Prostate gland (tissue), 2 donors: ENCODE data around the gene CREB3. TPM values are rescaled to one million over a fixed set of nuclear protein-coding genes. Genes with fewer than 3 reads are reported as not detected.
A peak's percentile ranks its signal among the peaks of the same experiment; 100 is the strongest.

Experiments
- DNase-seq: peaks from one replicate; pipeline ENCODE4 v3.0.0-alpha.2; 2019; ENCODE audit warnings: low spot score
- H3K27ac ChIP-seq, 2 donors: fragments of 200-600 bp; sonication (generic); 2 replicates each; pipeline ENCODE4 v1.5.1; 2017 to 2019
- H3K27me3 ChIP-seq: fragments of 200-600 bp; sonication (generic); replicated peaks from 2 replicates; pipeline ENCODE4 v1.5.1; 2019; ENCODE audit not compliant: insufficient read depth
- H3K36me3 ChIP-seq, 2 donors: fragments of 200-600 bp; sonication (generic); 1 replicate in 1 of 2; 2 replicates in 1 of 2; pipeline versions ENCODE4 v1.5.1 to v1.8.1; 2017 to 2019
- H3K4me1 ChIP-seq: fragments of 200-600 bp; sonication (generic); replicated peaks from 2 replicates; pipeline ENCODE4 v1.5.1; 2019
- H3K4me3 ChIP-seq, 2 donors: fragments of 200-600 bp; sonication (generic); 2 replicates each; pipeline ENCODE4 v1.5.1; 2017 to 2019
- H3K9me3 ChIP-seq: fragments of 200-600 bp; sonication (generic); 2 replicates; pipeline ENCODE4 v1.5.1; 2017
- POLR2A ChIP-seq: fragments of 450-650 bp; IDR thresholded peaks from one replicate; pipeline ENCODE4 v1.6.1; 2016; ENCODE audit warnings: antibody characterized with exemption, mild to moderate bottlenecking
- POLR2AphosphoS5 ChIP-seq: sonication (generic); formaldehyde crosslinking; IDR thresholded peaks from one replicate; pipeline ENCODE4 v1.6.1; 2017; ENCODE audit warnings: antibody characterized with exemption
- WGBS: methylation state at CpG from one replicate; pipeline ENCODE4 v1.1.5; 2018; 5-methylcytosine and 5-hydroxymethylcytosine counted together
- intact Hi-C: fragments of 100-400 bp; cut with DNase I; formaldehyde crosslinking; loops from one replicate; pipeline ENCODE4 v1.14.2; 2022
- total RNA-seq, 2 donors: library from RNA; depleted of rRNA; stranded (reverse); fragments of >200 nt; gene quantifications; one replicate each; pipeline ENCODE4 v1.1.0, GENCODE V29; 2016
- TF ChIP-seq, protein P1 (sequence below), 4 experiments: fragments of 200-600 bp in 2 of 4; fragments of 450-650 bp in 2 of 4; sonication (generic) in 2 of 4; IDR thresholded peaks; 1 replicate in 3 of 4; 2 replicates in 1 of 4; pipeline ENCODE4 v1.5.1; 2016 to 2019; ENCODE audit warnings: antibody characterized with exemption in 4 of 4, mild to moderate bottlenecking in 2 of 4, moderate library complexity in 2 of 4

CREB3 gene
- total RNA-seq, 2 donors from 2014 or later: 60.9 to 120 TPM

- H3K9me3 ChIP-seq: no peaks in the 10 kb centered on the region
- H3K4me1 ChIP-seq: no peaks in the 10 kb centered on the region
- H3K27ac ChIP-seq: peak overlapping the region; percentile 83 to 93
- DNase-seq: peak; percentile 24
- peak overlapping the region; percentile 55 to 59 for H3K4me3 ChIP-seq
- peaks cover 0 to 6% of the 10 kb centered on the region in 2 donors for H3K36me3 ChIP-seq
- intact Hi-C loops: no loop called here
- under 1% methylated on average over 20 of the region's 20 CpGs for WGBS
- H3K27me3 ChIP-seq: no peaks in the 10 kb centered on the region
- no peak for TF ChIP-seq POLR2AphosphoS5
- TF ChIP-seq, protein P1, sequence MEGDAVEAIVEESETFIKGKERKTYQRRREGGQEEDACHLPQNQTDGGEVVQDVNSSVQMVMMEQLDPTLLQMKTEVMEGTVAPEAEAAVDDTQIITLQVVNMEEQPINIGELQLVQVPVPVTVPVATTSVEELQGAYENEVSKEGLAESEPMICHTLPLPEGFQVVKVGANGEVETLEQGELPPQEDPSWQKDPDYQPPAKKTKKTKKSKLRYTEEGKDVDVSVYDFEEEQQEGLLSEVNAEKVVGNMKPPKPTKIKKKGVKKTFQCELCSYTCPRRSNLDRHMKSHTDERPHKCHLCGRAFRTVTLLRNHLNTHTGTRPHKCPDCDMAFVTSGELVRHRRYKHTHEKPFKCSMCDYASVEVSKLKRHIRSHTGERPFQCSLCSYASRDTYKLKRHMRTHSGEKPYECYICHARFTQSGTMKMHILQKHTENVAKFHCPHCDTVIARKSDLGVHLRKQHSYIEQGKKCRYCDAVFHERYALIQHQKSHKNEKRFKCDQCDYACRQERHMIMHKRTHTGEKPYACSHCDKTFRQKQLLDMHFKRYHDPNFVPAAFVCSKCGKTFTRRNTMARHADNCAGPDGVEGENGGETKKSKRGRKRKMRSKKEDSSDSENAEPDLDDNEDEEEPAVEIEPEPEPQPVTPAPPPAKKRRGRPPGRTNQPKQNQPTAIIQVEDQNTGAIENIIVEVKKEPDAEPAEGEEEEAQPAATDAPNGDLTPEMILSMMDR (IDR thresholded peaks at IDR 0.05): no peak
- no peak for TF ChIP-seq POLR2A
Observed at GRCh38 chr9:35757226-35757891, 24.9 kb downstream of the CREB3 start.

- DNase-seq: no peak
- peak overlapping the region; percentile 83 to 93 for H3K27ac ChIP-seq
- peak overlapping the region in 1 of 2 donors; percentile 55 for H3K4me3 ChIP-seq
- no peak for TF ChIP-seq POLR2AphosphoS5
- TF ChIP-seq, protein P1 (IDR thresholded peaks at IDR 0.05): no peak
- no peak for TF ChIP-seq POLR2A
- no peaks in the 10 kb centered on the region for H3K27me3 ChIP-seq
- intact Hi-C loops: no loop called here
- no peaks in the 10 kb centered on the region for H3K9me3 ChIP-seq
- no peaks in the 10 kb centered on the region for H3K4me1 ChIP-seq
- peaks cover 0 to 3% of the 10 kb centered on the region in 2 donors for H3K36me3 ChIP-seq
Observed at GRCh38 chr9:35757892-35758275, 25.4 kb downstream of the CREB3 start.

DNA sequence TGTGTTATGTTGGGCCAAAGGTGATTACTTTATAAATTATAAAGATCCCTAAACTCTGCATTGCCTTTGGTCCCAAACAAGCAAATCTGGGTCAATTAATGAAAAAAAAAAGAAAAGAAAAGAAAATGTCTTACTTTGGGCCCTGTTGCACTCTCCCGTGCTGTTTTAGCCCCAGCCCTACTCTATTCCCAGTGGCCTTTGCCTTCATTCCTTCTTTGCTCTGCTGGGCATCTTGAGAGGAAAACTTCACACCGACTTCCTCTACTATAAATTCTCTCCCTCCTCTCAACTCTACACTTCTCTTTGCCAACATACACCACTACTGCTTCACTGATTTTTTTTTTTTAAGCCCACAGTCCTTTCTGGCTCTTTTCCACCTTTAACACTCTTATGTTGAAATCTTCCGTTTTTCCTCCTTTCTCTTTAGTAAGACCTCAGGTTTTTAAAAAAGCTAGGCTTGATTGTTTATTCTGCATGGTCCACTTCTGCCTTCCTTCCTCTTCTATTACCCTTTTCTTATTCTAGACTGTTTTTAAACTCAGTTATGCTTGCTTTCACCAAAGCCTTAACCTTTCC lies 26.1 kb downstream of the CREB3 start:
- WGBS: 36% methylated on average over 3 of the region's 3 CpGs
- TF ChIP-seq, protein P1 (IDR thresholded peaks at IDR 0.05): no peak
- TF ChIP-seq POLR2A (no peak), POLR2AphosphoS5 (no peak)
- Histone ChIP-seq H3K4me1 (no peaks in the 10 kb centered on the region), H3K9me3 (no peaks in the 10 kb centered on the region), H3K4me3 (no peak overlapping the region), H3K36me3 (no peaks in the 10 kb centered on the region), H3K27ac (no peak overlapping the region), H3K27me3 (no peaks in the 10 kb centered on the region)
- DNase-seq: no peak
- intact Hi-C loops: no loop called here

DNA sequence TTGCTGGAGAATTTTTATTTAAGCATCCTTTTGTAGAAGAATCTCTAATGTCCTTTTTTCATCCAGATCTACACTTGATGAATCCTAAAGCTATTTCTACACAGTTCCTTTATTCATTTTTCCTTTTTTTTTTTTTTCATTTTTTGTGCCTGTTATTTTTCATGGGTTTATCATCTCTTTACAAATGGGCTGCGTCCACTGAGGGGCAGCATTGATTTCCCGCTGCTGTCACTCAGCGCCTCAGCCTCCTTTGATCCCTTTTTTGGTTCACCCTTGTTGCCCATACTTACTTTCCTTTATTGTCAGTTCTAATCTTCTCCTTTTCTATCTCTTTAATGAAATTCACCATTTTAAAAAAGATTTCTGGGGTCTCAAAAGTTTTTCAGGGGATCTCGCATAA lies 27.3 kb downstream of the CREB3 start:
- 99% methylated on average over 4 of the region's 4 CpGs for WGBS
- intact Hi-C loops: no loop called here
- no peak for TF ChIP-seq POLR2A
- TF ChIP-seq, protein P1 (IDR thresholded peaks at IDR 0.05): no peak
- no peak for TF ChIP-seq POLR2AphosphoS5

GRCh38 chr9:35760651-35761050 lies 28.2 kb downstream of the CREB3 start:
- TF ChIP-seq POLR2AphosphoS5 (peak; percentile 13), POLR2A (no peak)
- TF ChIP-seq, protein P1 (IDR thresholded peaks at IDR 0.05): no peak
- DNase-seq: no peak
- Histone ChIP-seq H3K9me3 (no peaks in the 10 kb centered on the region), H3K27me3 (no peaks in the 10 kb centered on the region), H3K36me3 (no peaks in the 10 kb centered on the region), H3K4me1 (no peaks in the 10 kb centered on the region), H3K4me3 (no peak overlapping the region), H3K27ac (no peak overlapping the region)
- intact Hi-C loops: no loop called here
- WGBS: 48% methylated on average over 2 of the region's 2 CpGs

More for the DNA sequence above, 27.3 kb downstream of the CREB3 start:
- no peak overlapping the region for H3K27ac ChIP-seq
- no peak overlapping the region for H3K4me3 ChIP-seq
- H3K27me3 ChIP-seq: no peaks in the 10 kb centered on the region
- H3K36me3 ChIP-seq: no peaks in the 10 kb centered on the region
- no peaks in the 10 kb centered on the region for H3K9me3 ChIP-seq
- no peak for DNase-seq
- H3K4me1 ChIP-seq: no peaks in the 10 kb centered on the region
